Stimulated activated CD4-positive, alpha-beta T cell treated with anti-CD3 and anti-CD28 coated beads, Interleukin-2, amount 100 ng/mL, for 4 hours (primary cell): ENCODE results near the gene PXDC1.
"Not testable (repeated sequence)": the region's sequence is repeated elsewhere in the genome, so short reads cannot be mapped to it uniquely, and the experiment has no call there.

Source experiments
- DNase-seq: peaks from one replicate; pipeline ENCODE4 v3.0.0-alpha.2; 2020; ENCODE audit warnings: low read depth

The PXDC1 gene

DNA sequence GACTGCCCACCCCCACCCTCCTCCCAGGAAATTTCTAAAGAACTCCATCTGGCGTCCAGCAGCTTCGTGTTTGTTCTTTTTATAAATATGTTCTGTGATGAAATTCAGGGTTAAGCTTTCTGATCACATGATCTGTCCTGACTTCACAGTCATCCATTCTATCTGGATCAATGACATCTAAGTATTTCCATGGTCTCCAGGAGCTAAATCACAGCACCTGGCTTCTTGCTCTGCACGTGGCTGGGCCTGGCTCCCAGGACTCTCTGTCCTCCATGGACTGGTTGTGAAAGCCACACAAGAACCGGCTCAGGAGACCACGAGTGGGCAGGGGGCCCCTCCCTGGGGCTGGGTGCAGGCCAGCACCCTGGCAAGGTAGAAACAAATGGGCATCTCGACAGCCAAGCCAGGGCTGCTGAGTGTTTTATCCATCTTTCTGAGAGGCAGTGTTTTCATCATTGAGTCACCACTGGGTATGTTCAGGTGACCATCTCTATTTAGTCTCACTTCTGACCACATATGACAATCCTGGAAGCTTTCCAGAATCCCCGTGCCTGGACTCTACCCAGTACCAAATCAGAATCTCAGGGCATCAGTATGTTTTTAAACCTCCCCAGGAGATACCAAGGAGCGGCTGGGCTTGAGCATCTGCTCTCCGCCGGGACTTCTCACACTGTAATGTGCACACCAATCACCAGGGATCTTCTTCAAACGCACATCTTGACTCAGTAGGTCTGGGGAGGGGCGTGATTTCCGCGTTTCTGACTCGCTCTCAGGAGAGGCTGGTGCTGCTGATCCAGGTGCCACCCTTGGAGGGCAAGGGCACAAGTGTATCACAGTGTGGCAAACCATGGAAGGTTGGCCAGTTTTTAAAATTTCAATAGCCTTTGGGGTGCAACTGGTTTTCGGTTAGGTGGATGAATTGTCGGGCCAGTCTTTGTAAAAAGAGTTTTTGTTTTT lies 31.6 kb upstream of the PXDC1 start:
- DNase-seq, result no peak

DNA sequence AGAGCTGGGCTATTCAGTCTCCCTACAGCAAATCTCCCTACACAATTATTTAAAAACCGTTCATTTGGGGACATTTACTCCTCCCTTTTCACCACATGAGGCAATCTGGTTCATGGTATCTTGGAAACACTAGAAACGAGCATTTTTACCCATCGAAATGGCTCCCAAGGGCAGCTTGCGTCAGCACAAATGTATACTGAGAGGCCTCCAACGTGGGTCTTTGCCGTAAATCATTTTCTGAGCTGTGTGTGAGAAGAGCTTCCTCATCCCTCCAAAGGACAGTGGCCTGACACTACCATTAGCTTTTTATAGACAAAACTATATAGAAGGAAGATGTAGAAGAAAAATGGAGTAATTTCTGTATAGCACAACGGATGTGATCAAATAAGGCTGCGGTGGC lies 30.0 kb upstream of the PXDC1 start:
- DNase-seq, result no peak

DNA sequence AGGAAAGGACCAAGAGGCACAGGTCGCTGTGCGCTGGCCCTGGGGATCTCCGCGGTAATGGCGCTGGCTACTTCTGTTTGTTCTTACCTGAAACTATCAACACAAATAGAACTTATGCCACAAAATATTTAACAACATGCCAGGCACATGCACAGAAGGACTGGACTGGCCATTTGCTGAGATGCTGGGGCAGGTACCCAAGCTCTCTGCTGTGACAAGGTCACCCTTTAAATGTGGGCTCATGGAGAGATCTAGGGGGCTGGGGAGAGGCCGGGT lies 28.0 kb upstream of the PXDC1 start:
- no peak for DNase-seq

DNA sequence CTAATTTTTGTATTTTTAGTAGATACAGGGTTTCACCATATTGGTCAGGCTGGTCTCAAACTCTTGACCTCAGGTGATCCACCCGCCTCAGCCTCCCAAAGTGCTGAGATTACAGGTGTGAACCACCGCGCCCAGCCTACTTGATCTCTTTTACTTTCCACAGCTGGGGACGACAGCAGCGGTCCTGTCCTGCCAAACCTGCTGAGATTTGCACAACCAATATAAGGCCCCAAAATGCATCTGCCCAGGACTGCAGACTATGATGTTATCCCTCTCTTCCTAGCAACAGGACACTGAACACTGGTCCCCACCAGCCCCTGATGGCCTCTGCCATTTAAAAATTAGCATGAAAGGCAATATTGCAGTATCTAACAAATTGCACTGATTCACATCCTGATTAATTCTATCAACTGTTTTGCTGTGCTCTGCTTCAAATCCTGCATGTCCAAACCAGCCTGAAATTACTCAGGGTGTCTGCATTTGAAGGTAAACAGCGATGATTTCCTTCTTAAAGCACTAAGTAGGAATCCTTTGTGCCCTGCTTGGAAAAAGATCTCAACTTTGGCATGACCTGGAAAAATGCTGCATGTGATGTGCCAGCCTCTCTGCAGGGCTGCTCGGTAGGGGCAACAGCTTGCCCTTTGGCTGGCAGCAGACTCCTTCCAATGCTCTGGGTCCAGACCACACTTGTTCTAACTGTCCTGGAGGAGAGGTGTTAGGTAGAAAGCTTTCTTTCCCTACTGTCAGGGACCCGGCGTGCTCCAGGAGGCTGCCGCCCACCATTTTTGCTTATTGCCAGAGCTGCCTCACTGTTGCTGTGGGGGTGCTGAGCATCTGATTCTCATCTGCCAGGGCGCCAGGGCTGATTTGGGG lies 27.4 kb upstream of the PXDC1 start:
- DNase-seq, result no peak

DNA sequence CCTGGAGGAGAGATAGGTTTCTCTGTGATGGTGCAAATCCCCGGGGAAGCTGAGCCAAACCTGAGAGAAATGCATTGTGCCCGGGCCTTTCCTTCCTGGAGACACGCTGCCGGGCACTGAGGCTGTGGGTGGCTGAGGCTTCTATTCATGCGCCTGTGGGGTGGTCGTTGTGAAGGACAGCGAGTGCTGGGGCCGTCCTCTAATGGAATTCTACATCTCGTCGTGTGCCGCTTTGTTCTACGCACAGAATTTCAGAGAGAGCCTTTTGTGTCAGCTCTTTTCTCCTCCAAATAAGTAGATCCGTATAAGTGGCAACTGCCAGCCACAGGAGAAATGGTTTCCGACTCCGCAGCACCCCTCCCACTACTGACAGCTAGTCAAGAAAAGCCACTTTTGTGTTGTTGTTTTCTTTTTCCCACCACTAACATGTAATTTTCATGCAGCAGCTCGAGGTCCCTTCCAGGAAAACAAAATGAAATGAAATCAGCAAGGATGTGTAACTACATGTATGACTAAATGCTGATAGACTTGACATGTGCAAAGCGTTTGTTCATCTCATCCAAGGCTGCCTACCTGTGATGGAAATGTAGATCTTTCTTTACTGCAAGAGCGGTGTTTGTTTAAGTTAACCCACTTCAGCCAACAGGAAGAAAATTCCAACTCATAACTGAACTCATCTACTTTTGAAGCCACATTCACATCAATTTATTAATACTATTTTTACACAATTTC lies 26.4 kb upstream of the PXDC1 start:
- DNase-seq, result no peak

DNA sequence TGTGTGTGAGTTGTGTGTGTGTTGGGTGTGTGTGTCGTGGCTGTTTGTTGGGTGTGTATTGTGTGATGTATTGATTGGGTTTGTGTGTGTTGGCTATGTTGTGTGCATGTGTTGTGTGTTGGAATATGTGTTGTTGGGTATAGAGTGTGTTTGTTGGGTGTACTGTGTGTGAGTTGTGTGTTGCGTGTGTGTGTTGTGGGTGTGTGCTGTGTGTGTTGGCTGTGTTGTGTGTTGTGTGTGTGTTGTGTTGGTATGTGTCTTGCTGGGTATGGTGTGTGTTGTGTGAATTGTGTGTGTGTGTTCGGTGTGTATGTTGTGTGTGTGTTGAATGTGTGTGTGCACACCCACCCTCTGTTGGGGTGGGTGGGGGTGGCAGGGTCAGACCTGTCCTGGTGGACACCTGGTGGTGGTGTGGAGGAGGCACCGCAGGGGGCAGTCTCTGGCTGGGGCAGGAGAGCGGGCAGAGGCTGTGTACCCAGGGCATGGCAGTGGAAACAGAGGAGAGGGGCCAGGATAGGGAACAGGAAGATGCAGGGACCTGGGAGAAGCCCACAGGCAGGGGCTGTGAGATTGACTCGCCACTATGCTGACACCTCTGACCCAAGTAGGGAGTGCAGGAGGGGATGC lies 25.5 kb upstream of the PXDC1 start:
- DNase-seq, result no peak

DNA sequence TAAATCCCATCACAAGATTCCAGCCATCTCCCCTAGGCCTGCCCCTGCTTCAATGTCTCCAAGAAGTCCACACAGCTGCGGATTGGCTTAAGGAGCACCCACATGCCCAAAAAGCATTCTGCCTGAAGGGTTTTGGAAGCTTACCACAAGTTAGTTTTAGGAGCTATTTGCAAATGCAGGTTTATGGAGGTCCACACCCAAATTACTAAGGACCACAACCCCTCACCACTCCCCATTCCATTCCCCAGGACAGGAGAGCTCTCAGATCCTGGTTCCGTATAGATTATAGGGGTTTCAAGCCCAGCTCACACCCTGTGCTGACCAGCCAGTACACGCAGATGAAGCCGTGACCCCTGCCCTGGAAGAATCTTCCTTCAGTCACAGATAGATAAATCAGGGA lies 24.3 kb upstream of the PXDC1 start:
- DNase-seq, result no peak

DNA sequence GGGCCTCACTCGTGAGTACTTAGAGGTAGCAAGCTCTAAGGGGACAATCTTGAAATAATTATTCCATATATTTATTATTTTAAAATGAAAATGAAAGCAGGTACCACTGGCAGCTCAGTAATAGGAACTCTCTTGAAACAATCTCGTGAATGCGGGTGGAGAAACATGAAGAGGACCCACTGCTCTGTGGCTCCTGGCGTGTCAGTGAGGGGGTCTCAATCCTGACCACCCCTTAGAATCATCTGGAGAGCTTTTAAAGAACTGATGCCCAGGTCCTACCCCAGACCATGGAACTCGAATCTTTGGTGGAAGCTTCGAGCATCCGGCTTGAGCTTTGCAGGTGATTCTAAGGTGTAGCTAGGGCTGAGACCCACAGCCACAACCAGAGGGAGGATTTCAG lies 23.9 kb upstream of the PXDC1 start:
- DNase-seq, result no peak

DNA sequence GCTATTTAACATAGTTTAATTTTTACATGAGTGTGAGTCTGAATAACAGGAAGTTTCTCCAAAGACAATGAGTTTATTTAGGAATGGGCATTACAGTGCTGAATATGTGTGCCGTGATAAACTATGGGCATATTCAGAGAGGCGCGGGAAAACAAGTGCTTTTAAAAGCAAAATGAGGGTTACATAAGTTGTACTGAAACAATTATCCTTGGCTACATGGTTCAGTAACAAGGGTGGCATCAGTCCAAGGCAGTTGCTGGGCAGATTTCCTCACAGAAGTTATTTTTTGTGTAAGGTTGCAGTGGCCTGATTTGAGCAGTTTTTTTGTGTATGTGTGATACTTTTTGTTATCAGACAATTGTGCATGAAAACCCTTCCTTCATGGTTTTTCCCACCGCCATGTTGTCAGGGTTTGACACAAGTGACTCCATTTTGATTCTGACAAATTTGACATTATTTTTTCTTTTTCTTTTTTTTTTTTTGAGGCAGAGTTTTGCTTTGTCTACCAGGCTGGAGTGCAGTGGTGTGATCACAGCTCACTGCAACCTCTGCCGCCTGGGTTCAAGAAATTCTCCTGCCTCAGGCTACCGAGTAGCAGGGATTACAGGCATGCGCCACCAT lies 22.3 kb upstream of the PXDC1 start:
- DNase-seq, result no peak

DNA sequence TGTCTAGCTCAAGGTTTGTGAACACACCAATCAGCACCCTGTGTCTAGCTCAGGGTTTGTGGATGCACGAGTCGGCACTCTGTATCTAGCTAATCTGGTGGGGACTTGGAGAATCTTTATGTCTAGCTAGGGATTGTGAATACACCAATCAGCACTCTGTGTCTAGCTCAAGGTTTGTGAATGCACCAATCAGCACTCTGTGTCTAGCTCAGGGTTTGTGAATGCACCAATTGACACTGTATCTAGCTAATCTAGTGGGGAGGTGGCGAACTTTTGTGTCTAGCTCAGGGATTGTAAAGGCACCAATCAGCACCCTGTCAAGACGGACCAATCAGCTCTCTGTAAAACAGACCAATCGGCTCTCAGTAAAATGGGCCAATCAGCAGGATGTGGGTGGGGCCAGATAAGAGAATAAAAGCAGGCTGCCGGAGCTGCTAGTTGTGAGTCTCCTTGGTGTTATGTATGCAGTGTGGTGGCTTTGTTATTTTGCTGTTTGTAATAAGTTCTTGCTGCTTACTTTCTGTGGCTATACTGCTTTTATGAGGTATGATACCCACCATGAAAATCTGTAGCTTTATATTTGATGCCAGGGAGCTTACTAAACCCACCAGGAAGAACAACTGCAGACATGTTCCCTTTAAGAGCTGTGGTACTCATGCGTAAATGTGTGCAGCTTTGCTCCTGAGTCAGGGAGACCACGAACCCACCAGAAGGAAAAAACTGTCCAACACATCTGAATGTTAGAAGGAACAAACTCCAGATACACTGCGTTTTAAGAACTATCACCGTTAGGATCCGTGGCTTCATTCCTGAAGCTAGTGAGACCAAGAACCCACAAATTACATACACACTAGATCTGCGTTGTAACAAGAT lies 20.9 kb upstream of the PXDC1 start:
- DNase-seq, result not testable (repeated sequence)

DNA sequence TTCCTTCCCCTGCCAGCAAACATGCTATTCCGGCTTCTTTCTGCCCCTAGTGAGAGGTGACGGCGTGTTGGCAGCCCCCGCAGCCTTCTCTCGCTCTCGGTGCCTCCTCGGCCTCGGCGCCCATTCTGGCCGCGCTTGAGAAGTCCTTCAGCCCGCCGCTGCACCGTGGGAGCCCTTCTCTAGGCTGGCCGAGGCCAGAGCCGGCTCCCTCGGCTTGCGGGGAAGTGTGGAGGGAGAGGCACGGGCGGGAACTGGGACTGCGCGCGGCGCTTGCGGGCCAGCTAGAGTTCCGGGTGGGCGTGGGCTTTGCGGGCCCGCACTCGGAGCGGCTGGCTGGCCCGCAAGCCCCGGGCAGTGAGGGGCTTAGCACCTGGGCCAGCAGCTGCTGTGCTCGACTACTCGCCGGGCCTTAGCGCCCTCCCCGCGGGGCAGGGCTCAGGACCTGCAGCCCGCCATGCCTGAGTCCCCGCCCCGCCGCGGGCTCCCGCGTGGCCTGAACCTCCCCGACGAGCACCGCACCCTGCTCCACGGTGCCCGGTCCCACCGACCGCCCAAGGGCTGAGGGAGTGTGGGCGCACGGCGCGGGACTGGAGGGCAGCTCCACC lies 20.0 kb upstream of the PXDC1 start:
- no peak for DNase-seq

DNA sequence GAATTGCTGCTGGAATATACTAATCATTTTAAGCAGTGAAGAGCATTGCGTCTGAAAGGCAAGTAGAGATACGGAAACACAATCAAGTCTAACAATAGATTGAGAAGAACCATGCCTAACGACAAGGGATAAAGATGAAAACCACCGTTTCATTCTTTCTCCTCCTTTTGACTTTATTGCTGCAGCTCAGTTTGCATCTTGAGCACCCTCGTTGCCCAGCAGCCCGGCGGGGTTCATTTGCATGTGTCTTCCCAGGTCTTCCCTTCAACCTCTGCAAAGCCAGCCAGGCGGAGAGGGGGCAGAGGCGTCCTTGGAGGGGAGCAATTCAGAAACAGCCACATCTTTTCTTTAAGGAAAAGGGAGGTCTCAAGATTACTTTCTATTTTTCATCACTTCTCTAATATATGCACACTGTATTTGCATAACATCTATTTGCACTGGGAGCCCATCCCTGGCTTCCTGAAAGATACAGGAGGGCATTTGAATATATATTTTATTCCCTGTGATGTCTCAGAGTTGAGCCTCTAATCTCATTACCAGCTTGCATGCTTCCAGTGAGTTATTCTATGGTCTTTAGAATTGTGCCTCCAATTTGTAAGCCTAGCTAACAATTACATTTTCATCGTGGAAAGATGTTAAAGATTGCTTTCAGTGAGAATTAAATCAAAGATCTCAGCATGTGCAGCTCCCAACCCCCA lies 18.7 kb upstream of the PXDC1 start:
- no peak for DNase-seq

DNA sequence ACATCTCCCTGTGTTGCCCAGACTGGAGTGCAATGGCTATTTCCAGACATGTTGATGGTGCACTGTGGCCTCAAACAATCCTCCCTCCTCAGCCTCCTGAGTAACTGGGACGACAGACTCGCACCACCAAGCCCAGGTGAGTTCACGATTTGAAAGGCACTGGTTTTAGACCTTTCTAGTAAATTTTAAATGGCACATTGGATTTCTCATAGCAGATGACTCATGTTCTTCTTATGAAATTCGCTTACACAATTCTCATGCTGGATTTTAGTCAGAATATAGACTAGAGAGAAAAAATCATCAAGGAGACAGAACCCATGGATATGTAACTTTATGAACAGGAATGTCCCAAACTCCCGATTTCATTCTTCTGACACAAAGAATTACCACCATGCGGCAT lies 18.1 kb upstream of the PXDC1 start:
- DNase-seq, result no peak

DNA sequence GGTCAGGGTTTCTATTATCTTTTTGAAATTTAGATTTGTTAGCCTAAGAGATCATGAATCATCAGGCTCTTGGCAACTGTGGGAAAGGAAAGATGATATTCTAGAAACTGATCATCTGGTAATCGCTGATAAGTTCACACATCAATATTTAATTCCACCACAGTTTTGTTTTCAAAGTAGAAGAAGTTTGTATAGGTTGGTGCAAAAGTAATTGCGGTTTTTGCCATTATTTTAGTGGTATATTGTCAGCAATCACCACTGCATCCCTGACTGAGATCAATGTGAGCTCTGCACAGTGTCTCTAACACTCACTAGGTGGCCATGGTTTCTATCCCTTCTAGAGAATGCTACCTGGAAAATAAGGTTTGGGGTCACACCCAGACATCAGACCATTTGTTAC lies 17.0 kb upstream of the PXDC1 start:
- DNase-seq, result no peak

DNA sequence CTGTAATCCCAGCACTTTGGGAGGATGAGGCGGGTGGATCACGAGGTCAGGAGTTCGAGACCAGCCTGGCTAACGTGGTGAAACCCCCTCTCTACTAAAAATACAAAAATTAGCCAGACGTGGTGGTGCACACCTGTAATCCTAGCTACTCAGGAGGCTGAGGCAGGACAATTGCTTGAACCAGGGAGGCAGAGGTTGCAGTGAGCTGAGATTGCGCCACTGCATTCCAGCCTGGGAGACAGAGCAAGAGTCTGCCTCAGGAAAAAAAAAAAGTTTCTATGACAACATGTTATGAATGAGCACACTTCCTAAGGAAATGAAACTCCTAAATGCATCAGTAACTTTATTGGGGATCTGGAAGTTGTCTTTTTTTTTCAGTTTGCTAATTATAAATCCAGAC lies 16.0 kb upstream of the PXDC1 start:
- not testable (repeated sequence) for DNase-seq

DNA sequence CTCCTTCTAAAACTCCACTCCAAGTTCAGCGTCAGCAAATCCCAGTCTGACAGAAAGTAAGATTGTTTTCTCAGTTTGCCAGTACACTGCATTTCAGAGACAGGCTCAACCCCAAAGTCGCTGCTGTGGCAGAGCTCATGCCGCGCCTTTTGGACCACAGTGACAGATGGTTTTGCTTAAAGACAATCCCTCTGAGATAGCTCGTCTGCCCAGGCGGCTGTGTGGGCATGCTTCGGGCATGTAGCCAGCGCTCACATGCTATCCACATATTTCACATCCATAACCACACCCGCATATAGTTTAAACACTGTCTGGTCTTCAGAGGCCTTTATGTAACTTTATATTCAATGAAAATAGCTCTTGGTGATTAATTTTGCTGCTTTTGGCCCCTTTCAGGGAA lies 14.7 kb upstream of the PXDC1 start:
- no peak for DNase-seq

DNA sequence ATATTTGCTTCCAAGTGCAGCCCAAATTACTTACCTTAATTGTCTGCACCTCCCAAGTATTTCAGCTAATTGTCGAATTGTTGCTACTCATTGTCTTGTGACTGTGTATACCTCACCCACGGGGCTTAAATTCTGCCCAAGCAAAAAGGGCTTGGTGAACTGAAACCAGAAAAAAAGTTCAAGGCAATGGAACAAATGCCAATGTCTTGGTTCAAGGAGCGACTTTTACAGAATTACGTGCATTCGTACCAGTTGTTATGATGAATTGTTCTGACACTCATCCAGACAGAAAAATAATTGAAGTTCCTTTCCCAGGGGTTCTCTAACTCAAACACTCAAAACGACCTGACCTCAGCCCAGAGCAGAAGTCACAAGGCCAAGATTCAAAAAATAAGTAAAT lies 13.9 kb upstream of the PXDC1 start:
- DNase-seq, result no peak

DNA sequence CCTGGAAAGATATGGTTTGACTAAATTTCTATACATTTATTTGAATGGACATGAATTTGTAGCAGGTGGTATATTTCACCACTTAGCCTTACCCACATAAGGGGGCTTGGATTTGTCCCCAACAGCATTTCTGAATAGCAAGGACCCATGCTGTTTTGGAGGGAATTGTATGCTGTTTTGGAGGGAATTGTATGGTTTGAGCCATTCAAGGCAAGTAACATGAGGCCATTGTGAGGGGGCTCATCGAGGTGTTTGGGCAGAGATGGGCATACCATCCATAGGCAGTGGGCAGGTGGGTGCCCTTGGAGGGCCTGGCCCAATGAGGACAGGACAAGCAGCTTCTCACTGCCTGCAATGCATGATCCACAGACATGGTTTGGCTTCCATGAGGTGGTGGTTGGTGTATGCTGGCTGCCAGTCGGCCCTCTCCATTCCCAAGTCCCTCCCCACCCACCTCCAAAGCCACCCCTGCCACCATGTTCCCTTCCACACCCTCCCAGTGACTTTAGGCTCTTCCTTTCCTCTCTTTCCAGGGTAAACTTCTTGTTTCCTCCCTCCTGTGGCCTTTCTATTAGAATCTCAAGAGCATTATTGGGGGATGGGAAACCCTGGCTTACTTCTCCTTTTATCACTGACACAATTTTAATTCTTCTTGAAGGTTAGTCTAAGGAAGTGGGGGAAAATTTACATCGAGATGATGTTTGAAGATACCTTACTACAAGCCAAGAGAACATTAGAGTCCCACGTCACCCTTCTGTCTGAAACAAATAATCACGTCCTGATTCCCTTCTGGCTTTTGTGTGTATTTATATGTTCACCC lies 13.2 kb upstream of the PXDC1 start:
- no peak for DNase-seq

DNA sequence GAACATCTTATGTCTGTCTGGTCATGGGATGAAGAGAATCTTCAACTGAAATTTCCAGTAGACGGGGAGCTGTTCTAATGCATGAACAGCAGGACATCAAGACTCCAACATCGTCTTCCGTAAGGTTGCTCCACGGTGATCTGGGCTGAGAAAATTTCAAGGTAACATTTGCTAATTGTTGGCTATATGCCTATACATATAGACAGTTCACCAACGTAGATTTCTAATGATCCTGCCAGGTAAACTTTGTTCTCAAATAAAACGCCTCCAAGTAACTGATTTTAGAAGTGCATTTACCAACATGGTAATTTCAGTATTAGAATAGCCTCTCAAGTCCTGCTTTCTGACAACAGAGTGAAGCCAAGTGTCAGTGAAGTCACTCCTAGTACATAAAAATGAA lies 11.3 kb upstream of the PXDC1 start:
- no peak for DNase-seq
